ENCODE measurements around the gene LILRA6.
A peak's percentile ranks its signal among the peaks of the same experiment; 100 is the strongest.
"Not testable (repeated sequence)": the region's sequence is repeated elsewhere in the genome, so short reads cannot be mapped to it uniquely, and the experiment has no call there.

LILRA6 gene

DNA sequence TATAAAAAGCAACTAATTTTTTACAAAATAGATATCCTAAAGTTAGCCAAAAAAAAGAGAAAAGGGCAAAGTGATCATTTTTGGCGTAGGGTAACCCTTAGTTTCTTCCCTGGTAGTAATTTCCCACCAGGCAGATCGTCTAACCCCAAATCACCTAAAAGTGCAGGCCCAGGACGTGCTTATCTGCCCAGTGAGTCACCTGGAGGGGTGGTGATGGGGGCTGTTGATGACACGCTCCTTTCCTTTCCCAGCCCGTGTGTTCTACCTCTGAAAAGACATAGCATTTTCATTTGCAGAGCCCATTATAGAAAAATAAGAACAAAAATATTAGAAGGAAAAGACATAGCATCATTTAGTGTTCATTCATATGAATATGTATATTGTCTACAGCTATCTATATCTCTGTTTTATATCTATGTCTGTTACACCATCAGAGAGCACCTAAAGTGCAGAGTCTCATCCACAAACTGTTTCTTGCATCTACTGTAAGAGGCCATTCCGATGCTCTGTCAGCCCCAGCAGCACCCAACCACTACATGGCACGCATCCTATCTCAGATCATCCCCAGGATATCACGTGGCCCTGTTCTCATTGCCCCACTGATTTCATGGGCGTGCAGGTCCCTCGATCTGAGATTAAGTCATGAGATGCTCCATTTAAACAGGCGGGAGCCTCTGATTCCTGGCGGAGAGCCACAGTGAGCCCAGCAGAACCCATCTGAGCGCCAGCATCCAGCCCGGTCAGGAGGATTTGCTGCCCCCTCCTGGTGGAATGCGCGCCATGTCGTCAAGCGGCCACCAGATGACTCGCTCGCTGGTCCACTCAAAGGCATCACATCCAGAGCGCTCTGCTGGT, 11.3 kb downstream of the LILRA6 start:
- DNase-seq: peak; percentile 17 to 94 (median 71)

DNA sequence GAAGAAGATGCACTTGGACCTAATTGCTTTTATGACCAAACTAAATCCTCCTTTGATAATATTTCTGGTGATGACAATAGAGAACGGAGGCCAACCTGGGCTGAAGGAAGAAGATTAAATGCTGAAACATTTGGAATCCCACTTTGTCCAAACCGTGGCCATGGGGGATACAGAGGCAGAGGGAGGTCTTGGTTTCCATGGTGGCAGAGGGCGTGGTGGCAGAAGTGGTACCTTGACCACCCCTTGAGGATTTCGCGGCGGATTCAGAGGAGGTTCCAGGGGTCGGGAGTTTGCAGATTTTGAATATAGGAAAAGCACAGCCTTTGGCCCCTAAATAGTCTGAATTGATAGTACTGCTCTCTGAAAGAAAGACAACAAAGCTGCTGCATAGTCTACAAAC, 12.6 kb downstream of the LILRA6 start:
- no peak for DNase-seq

DNA sequence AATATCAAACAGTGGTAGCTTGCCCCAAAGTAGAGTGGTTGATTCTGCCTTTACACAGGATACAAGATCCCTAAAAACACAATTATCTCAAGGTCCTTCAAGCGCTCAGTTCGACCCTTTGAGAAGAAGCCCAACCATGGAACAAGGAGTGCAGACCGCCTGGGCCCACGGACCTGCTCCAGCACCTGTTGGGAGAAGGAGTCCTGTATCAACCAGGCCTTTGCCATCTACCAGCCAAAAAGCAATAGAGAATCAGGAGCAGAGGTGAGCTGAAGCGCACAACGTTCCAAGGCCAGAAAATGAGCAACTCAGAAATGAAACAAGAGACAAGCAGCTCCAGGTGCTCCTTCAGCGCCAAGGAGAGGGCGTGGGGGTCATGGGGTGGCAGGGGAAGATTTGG, 13.4 kb downstream of the LILRA6 start:
- DNase-seq: no peak

DNA sequence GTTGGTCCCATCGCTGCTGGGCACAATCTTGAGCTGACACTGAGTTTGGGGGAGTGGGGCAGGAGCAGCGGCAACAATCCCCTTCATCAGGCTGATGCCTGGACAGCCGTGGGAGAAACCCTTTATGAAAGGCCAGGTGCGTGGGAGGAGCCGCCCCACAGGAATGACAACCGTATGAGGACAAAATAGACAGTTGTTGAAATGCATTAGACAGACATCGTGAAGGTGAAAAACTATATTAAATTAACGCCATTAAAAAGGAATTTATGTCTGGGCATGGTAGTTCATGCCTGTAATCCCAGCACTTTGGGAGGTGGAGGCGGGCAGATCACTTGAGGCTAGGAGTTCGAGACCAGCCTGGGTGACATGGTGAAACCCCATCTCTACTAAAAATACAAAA, 18.0 kb downstream of the LILRA6 start:
- not testable (repeated sequence) for DNase-seq

DNA sequence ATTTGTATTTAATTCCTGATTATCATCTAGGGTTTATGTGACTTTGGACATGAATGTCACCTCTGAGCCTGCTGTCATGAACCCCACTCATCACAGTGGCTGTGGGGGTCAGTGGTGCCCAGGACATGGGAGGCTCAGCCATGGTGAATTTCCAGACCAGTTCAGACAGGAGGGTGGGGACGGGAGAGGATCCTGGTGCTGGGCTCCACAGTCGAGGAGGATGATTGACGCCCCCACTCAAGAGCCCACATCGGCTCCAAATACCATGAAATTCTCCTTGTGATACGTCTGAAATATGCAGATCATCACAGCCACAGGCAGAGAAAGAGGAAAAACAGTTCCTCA, 18.7 kb downstream of the LILRA6 start:
- DNase-seq: not testable (repeated sequence)

DNA sequence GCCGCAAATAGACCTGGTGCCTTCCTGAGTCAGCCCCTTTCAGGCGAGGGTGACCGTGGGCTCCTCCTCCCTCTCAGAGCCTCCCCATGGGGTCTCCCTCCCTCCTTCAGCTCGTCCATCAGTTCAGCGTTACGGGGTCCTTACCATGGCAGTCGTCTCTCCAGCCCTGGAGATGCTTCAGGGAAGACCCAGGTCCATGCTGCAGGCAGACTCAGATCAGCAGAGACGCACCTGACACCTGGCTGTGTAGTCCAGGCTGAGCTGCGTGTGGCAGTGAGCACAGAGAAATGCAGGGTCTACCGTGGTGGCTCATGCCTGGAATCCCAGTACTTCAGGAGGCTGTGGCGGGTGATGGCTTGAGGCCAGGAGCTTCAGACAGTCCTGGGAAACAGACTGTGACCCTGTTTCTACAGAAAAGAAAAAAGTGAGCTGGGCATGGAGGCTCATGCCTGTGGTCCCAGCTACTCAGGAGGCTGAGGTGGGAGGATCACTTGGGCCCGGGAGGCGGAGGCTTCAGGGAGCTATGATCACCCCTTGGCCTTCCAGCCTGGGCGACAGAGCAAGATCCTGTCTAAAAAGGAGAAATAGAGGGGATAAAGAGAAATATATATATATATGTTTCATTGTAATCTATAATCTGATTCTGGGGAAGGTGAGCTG, 19.2 kb downstream of the LILRA6 start:
- DNase-seq: not testable (repeated sequence)

DNA sequence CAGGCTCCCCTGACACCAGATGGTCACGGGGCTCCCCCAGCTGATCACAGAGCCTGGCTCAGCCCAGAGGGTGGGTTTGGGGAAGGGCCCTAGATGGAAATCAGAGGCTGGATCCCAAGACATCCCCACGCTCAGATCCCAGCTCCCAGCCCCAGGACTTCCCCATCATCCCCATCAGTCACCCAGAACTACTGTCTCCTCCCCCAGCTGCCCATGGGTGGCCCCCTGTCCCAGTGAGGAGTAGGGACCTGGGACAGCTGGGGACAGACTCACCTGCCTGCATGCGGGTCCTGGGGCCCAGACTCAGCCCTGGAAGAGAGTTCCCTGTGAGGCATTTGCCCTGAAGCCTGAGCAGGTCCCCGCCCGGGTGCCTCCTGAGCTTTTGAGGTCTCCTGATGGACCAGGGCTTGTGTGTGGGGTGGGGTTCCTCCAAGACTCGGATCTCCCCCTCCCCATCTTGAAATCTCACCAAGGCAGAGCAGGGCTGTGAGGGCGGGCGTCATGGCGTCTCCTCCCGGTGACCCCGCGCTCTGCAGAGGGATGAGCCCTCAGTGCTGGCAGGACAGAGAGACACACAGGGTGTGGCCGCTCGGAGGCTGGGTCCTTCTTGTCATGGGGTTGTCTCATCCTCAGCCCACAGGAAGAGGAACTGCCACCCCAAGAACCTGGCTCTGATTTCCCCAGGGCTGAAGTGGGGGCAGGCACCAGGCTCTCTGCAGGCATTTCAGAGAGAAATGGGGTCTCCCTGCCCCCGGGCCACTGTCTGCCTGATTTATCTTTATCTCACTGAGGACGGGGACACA, 19.9 kb downstream of the LILRA6 start, which contains the start of gene LILRB3:
Gene LILRB3, minus strand, starts transcription at position 534 of the 803 bp plus-strand sequence. Its CDS starts 31 bp downstream, at position 503.
- peak in 1 of 51 donors; percentile 1 for DNase-seq

DNA sequence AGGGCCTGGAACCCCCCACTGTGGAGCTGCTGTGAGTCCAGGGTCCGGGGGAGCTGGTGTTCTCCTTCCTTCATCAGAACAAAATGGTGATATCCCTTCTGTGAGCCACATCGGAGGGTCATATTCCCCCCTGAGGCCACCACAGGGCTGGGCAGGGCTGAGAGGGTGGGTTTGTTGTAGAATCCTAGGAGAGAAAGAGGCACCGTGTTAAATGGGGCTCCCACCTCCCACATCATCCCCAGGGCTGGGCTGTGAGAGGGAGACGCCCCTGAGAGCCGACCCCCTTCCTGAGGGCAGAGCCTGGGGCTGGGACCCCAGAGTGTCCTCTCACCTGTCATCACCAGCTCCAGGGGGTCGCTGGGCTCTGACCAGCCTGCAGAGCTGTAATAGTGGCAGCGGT, 20.6 kb downstream of the LILRA6 start:
- not testable (repeated sequence) for DNase-seq

DNA sequence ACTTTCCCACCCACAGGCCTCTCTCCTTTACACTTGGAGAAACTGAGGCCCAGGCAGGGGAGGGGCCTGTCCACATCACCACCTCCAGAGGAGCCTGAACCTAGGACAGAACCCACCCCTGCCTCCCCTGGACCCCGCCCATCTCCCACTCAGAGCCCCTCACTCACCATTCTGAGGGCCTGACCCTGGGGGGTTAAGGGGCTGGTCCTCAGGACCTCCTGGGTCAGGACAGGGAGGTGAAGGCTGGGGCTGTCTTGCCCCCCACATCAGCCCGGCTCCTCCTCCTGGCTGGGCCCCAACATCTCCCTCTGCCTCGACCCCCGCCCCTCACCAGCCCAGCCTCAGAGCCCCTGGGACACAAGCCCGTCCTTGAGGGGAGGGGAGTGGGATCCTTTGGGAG, 22.9 kb downstream of the LILRA6 start:
- DNase-seq: not testable (repeated sequence)

DNA sequence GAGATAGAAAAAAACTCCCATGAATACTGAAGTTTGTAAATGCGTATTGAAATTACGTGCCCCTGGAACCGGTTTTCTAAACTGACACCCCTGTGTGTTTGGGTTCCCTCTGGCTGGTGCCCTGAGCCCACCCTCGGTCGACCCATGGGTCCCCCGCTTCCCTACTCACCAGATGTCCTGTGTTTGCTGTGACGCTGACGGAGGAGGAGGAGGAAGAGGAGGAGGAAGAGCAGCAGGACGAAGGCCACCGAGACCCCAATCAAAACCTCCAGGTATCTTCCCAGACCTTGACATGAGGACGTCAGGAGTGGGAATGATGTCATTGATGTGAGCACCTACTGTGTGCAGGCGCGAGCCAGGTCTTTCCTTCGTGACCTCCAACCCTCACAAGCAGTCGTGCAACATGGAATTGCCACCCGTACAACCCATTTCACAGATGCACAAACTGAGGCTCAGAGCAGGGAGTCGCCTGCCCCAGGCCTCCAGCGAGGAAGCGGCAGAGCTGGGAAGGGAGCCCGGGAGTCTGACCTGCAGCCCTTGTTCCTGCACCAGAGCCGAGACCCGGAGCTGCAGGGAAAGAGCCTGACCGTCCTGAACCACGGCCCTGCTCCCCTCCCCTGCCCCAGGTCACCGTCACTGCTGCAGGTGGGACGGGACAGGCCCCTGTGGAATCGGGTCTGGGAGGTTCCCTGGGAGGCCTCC, 23.5 kb downstream of the LILRA6 start:
- no peak for DNase-seq

DNA sequence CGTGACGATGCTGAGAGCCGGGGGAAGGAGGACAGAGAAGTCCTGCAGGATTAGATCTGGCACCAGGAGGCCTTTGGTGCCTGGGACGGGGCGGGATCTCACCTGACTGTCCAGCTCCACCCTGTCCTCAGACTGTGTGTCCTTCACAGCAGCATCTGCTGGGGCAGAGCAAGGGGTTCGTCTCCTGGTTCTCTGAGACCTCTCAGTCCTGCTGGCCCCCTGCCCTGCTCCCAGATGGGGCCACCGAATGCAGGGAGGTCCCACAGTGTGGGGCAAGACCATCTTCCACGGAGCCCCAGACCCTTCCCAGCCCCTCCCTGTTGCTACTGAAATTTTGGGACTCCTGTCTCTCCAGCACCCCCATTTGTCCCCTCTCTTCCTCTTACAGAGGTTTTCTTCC, 24.3 kb downstream of the LILRA6 start:
- no peak for DNase-seq

DNA sequence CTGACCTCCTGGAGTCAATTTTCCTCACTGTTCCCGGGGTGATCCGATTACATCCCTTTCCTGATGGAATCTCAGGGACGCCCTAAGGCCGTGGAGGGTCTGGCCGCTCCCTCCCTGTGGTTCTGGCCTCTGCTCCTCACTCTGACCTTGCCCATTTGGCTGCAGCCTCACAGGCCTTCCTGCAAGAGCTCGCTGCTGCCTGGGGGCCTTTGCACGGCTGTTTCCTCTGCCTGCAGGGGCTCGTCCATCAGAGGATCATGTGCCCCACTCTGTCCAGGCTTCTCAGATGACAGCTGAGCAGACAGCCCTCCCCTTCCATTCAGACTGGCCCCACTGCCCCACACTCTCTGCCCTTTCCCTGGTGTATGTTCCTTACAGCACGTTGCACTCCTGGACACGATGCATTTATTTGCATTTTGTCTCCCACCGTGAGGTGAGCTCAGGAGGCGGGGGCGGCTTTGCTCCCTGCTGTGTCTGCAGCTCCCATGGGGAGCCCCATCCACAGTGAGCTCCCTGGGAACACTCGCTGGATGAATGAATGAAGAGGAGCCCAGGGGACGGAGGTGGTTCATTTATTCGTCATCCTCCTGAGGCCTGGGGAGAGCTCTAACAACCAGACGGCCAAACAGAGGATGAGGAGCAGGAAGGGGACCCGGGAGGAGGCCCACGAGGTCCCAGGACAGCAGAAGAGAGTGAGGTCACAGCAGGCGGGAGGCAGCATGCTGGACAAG, 24.9 kb downstream of the LILRA6 start:
- not testable (repeated sequence) for DNase-seq

DNA sequence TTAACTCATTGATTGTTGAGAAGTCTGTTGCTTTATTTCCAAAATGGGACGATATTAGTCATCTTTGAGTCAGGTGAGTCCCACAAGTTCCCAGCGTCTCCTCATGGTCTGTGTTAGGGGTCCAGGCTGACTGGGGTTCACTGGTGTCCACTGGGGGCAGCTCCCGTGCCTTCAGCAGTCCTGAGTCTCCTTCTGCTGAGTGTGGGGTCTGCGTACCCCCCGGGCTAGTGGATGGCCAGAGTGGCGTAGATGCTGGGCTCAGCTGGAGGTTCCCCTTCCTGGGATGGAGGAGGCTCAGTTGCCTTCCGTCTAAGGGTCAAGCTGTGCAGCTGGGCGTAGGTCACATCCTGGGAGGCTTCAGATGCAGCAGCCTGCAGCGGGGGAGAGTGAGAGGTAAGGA, 25.7 kb downstream of the LILRA6 start:
- DNase-seq: no peak

DNA sequence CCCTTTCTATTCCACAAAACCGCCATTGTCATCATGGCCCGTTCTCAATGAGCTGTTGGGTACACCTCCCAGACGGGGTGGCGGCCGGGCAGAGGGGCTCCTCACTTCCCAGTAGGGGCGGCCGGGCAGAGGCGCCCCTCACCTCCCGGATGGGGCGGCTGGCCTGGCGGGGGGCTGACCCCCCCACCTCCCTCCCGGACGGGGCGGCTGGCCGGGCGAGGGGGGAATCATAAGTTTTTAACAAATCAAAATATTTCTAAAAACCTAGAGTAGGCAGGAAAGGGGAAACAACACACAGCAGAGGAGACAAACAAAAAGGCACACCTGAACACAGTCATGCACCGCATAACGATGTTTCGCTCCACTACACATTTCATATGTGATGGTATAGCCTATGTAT, 27.9 kb downstream of the LILRA6 start:
- DNase-seq: not testable (repeated sequence)

DNA sequence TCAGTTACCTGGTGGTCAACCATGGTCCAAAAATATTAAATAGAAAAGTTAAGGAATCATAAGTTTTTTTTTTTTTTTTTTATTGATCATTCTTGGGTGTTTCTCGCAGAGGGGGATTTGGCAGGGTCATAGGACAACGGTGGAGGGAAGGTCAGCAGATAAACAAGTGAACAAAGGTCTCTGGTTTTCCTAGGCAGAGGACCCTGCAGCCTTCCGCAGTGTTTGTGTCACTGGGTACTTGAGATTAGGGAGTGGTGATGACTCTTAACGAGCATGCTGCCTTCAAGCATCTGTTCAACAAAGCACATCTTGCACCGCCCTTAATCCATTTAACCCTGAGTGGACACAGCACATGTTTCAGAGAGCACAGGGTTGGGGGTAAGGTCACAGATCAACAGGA, 28.4 kb downstream of the LILRA6 start:
- not testable (repeated sequence) for DNase-seq

DNA sequence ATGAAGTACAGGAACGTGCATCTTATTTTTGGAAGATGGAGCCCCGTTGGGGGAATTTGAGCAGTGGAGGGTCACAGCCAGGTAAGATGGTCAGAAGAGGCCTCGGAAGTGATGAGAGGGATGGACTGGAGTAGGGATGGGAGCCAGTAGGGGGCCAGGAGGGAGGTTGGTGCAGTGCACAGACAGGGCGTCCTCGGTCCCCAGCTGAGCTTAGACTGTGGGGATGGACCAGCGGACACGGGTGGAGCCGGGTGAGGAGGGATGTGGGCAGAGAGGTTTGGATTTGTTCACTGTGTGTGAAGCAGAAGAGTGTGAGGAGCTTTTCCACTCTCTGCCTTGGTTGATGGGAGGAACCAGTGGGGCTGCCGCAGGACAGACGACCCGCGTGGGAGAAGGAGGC, 31.4 kb downstream of the LILRA6 start:
- DNase-seq: no peak

DNA sequence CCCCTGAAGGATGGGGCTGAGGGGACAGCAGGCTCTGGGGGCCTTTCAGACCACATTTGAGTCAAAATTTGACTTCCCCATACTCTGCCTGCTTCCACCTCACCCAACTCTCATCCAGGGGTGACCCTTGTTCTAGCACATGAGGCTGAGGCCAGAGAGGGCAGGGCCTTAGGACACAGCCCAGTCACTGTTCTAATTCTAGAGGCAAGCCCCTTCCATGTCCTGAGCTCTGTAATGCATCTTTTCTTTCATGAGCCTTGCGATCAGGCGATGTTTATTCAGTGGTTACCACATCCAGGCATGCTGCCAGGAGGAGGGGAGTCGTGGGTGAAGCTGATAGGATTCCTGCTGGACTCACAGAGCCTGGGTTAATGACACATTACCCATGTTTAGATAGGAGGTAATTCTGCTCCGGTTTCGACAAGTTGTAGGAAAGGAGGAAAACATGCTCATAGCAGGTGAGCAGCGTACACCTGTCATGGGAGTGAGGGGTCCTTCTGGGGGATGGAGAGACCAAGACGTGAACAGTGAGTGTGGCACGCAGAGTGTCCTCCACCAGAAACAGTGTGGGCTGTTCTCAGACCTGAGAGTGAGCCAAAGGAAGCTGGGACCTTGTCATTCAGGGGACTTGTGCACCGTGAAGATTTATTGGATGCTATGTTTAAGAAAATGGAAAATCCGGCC, 32.6 kb downstream of the LILRA6 start:
- DNase-seq: peak in 43 of 51 donors; percentile 9 to 88 (median 59)

DNA sequence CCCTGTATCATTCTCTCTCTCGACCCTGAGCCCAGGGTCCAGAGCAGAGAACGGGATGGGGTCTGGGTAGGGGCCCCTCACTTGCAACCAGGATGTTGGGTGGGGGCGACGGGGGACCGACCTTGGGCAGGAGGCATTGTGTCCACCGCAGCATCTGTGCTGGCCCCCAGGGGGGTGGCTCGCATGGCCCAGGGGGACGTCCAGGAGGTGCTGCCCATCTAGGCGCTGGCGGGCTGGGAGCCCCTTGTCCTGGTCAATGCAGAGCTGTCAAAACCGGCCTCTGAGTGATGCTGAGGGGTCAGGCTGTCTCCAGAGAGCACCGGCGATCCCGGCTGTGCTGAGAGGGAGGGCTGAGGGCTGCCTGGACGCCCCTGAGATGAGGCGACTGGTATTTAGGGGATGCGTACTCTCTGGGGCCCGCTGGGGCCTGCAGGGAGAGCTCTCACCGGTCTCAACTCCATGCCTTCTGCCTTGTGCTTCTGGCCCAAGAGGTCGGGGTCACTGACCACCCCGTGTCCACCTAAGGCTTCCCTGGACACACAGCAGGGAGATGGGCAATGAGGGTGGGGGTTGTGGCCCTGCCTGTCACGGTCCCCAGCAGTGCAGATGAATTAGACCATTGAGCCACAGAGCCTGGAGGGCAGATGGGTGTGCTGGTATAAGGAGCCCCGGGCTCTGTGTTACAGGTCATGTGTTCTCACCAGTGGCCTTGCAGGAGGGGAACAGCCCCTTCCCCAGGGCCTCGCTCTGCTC, 33.4 kb downstream of the LILRA6 start:
- DNase-seq: peak in 23 of 51 donors; percentile 21 to 66 (median 53)

DNA sequence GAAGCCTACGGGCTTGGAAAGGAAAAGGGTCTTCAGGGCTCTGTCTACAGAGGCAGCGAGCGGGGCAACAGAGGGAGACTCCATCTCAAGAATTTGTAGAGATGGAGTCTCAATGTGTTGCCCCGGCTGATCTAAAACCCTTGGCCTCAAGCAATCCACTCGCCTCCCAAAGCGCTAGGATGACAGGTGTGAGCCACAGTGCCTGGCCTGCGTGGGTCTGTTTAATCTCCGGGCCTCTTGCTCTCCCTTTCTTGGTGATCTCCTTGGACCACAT, 33.9 kb downstream of the LILRA6 start:
- no peak for DNase-seq
